H1 (cell line): ENCODE results near the gene NFAT5. TPM values are rescaled to one million over a fixed set of nuclear protein-coding genes. Genes with fewer than 3 reads are reported as not detected.

ENCODE experiments used
- ATF3 ChIP-seq: IDR thresholded peaks from 2 replicates; pipeline ENCODE4 v1.6.1; 2011; ENCODE audit warnings: low read depth, mild to moderate bottlenecking, low read length; ENCODE audit not compliant: insufficient read depth
- CHD7 ChIP-seq: fragments of 300-600 bp; sonication (generic); IDR thresholded peaks from 2 replicates; pipeline ENCODE4 v1.7.1; 2012; ENCODE audit warnings: low read length, moderate library complexity, mild to moderate bottlenecking, inconsistent platforms; ENCODE audit not compliant: insufficient replicate concordance
- POLR2A ChIP-seq, 2 experiments: IDR thresholded peaks; 1 replicate in 1 of 2; 2 replicates in 1 of 2; pipeline ENCODE4 v1.6.1; 2011; ENCODE audit warnings: low read depth in 2 of 2, low read length in 2 of 2, mild to moderate bottlenecking in 2 of 2; ENCODE audit errors: control extremely low read depth in 1 of 2
- polyA plus RNA-seq, 7 experiments: library from polyadenylated mRNA; depleted of rRNA in 3 of 7; stranded (reverse) in 5 of 7; unstranded in 2 of 7; fragments of >200 nt in 5 of 7; fragments of 200-250 nt in 2 of 7; gene quantifications; 1 replicate in 5 of 7; 2 replicates in 1 of 7; 4 replicates in 1 of 7; pipeline versions ENCODE4 v1.2.1 to v1.2.3, GENCODE V29; 2011 to 2013; ENCODE audit warnings: missing spikeins in 2 of 7, mixed read lengths in 2 of 7
- total RNA-seq: library from RNA; stranded (reverse); fragmentation: NEBNext Ultra II Directional; extraction: Animal tissue kit (Norgen Biotek cat#: 25700); gene quantifications from 2 replicates; pipeline ENCODE4 v1.2.1, GENCODE V29; 2021

The NFAT5 gene
- total and polyA plus RNA-seq, 2 of the 8 experiments (the other 6 are each of a cell fraction or from before 2014, with no cell fraction given): 8.9 to 29.0 TPM

DNA sequence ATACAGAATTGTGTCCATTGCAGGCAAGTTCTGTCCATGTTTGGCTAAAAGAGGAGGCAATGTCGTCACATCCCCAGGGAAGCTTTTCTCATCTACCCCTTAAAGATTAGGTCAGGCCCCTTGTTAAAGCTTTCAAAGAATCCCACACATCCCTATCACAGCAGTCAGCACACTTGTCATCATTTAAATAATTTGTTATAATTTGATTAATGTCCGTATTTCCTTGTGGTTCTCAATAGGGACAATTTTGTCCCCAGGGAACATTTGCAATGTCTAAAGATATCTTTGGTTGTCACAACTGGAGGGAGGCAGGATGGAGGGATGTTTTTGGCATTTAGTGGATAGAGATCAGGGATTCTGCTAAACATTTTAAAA lies 28.1 kb upstream of the NFAT5 start (continued):
- TF ChIP-seq CHD7 (no peak), ATF3 (no peak), POLR2A (IDR thresholded peaks at IDR 0.05; ENCODE audit: control extremely low read depth in 1 of 2, low read depth in 2 of 2, low read length in 2 of 2) (no peak)
